C4-2B (cell line): ENCODE measurements around the gene SLC39A13.

Experiments
- ZFX ChIP-seq: fragments of 450-650 bp; IDR thresholded peaks from 2 replicates; pipeline ENCODE4 v1.6.1; 2017
- TF ChIP-seq, protein P1 (sequence below): fragments of 450-650 bp; conservative IDR thresholded peaks from 2 replicates; pipeline ENCODE4 v1.5.1; 2017; ENCODE audit warnings: mild to moderate bottlenecking

DNA sequence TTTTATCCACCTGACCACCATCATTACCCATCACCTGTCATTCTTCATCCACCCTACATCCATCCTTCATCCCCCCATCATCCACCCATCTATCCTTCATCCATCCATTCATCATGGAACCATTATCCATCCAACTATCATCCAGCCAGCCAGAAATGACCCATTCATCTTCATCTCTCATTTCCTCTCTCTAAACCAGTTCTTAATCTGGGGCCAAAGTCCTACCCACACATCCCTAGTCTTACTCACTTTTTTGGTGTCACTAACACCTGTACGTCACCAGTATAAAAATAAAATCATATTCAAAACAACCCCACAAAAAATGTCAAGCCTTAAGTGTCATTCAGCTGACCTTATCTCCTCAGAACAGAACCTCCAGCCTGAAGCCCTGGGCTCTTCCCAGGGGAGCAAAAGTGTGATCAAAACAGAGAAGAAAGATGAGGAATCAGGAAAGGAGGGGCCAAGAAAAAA, 42.3 kb upstream of the SLC39A13 start:
- TF ChIP-seq, protein P1, sequence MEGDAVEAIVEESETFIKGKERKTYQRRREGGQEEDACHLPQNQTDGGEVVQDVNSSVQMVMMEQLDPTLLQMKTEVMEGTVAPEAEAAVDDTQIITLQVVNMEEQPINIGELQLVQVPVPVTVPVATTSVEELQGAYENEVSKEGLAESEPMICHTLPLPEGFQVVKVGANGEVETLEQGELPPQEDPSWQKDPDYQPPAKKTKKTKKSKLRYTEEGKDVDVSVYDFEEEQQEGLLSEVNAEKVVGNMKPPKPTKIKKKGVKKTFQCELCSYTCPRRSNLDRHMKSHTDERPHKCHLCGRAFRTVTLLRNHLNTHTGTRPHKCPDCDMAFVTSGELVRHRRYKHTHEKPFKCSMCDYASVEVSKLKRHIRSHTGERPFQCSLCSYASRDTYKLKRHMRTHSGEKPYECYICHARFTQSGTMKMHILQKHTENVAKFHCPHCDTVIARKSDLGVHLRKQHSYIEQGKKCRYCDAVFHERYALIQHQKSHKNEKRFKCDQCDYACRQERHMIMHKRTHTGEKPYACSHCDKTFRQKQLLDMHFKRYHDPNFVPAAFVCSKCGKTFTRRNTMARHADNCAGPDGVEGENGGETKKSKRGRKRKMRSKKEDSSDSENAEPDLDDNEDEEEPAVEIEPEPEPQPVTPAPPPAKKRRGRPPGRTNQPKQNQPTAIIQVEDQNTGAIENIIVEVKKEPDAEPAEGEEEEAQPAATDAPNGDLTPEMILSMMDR = no peak
- no peak for TF ChIP-seq ZFX
